HG02763 (cell line): ENCODE measurements around the gene ACOT2.
A peak's percentile ranks its signal among the peaks of the same experiment; 100 is the strongest.
"Not testable (repeated sequence)": the region's sequence is repeated elsewhere in the genome, so short reads cannot be mapped to it uniquely, and the experiment has no call there.

ENCODE experiments used
- ATAC-seq: cut with Tn5 transposase; IDR thresholded peaks from one replicate; pipeline ENCODE4 v1.9.1; 2021; ENCODE audit warnings: mild to moderate bottlenecking, moderate library complexity; ENCODE audit not compliant: unreplicated experiment

The ACOT2 gene

DNA sequence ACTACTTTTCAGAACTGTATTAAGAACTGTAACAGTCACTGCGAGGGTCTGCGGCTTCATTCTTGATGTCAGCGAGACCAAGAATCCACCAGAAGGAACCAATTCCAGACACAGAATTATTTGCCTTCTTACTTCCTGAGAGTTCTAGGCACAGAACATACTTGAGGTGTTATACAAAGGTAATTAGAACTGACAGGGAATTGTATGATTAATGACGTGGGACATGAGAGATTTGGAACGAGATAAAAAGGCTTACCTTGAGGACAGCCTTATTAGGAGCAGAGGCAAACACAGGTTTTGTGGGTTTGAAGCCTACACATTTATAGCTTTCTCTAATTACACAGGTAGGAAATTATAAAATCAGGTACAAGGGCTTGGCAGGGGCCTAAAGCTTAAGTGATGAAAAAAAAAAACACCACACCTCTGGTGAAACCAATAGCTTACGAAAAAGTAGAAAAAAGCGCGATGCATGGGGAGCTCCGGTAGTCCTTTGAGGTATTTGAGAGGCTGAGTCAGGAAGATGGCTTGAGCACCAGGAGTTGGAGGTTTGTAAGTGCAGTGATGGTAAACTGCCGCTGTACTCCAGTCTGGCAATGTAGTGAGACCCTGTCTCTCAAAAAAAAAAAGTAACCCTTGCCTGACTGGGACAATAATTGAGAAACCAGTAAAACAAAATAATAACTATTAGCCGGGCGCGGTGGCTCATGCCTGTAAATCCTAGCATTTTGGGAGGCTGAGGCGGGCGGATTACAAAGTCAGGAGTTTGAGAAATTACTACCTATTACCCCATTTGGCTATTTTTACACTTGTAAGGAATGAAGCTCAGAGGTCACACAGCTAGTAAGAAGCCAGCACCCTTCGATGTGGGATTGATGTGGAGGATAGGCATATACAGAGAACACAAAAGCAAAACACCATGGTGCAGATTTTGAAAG is 795 bp upstream of the ACOT2 start:
- ATAC-seq, result no peak

DNA sequence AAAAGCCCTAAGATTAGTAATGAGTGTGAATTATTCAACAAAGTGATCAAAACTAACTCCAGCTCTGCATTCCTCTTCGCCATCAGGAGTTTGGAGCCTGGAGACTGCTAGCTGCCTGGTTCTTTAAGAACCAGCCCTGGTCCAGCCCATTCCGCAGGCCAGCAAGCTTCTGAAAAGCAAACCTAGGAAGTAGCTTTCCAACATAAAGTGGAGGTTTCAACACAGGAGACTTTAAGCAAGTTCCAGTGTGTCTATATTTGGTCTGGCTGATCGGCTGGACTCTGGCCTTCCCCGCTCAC is 178 bp upstream of the ACOT2 start:
- ATAC-seq, result not testable (repeated sequence)

DNA sequence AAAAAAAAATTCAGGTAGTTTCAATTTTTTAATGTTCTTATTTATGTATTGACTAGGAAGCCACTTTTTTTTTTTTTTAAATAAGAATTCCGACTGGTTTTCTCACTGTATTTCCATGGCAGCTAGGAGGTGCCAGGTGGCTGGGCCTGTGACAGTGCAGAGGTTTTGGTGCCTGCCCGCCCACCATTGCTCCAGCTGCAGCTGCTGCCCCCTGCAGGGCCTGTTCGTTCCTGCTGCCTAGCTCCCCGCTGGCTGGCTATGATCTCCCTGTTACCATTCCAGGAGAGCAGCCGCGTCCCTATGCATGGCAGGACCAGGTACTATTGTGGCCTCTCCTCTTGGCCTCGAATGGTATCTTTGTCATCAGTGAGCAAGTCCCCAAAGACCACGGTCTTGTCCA is 1.9 kb downstream of the ACOT2 start:
- not testable (repeated sequence) for ATAC-seq

DNA sequence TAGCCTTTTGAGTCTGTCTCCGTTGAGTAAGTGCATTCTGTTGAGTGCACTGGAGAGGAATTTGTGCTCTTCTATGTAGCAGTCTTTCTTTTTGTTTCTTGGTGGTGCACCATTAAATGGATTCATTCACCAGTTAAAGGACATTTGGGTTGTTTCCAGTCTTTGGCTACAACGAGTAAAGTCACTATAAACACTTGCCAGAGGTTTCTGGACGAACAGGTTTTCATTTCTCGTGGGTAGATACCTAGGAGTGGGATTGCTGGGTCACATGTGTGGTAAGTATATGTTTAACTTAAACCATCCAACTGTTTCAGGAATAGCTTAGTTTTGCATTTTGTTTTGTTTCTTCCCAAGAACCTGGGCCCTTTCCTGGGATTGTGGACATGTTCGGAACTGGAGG is 4.0 kb downstream of the ACOT2 start:
- not testable (repeated sequence) for ATAC-seq

DNA sequence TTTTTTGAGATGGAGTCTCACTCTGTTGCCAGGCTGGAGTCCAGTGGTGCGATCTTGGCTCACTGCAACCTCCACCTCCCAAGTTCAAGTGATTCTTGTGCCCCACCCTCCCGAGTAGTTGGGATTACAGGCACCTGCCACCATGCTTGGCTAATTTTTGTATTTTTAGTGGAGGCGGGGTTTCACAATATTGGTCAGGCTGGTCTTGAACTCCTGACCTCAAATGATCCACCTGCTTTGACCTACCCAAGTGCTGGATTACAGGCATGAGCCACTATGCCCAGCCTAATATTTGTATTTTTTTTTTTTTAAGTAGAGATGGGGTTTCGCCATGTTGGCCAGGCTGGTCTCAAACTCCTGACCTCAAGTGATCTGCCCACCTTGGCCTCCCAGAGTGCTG is 4.7 kb downstream of the ACOT2 start:
- not testable (repeated sequence) for ATAC-seq

DNA sequence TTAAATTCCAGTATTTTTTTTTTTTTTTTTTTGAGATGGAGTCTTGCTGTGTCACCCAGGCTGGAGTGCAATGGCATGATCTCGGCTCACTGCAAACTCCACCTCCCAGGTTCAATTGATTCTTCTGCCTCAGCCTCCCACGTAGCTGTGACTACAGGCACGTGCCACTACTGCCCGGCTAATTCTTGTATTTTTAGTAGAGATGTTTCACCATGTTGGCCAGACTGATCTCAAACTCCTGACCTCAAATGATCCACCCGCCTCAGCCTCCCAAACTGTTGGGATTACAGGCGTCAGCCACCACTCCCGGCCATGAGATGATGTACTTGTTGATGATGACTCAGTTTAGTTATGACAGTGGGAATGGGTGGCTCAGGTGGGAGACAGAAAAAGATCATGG is 5.2 kb downstream of the ACOT2 start:
- not testable (repeated sequence) for ATAC-seq

DNA sequence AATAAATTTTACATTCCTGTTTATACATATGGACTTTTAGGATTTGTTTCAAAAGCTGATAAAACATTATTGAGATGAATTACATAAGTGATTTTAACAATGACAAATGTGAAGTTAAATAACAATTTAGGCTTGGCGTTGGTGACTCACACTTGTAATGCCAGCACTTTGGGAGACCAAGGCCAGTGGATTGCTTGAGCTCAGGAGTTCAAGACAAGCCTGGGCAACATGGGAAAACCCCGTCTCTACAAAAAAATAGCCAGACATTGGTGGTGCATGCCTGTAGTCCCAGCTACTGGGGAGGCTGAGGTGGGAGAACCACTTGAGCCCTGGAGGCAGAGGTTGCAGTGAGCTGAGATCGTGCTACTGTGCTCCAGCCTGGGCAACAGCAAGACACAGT is 7.4 kb downstream of the ACOT2 start:
- ATAC-seq, result no peak

DNA sequence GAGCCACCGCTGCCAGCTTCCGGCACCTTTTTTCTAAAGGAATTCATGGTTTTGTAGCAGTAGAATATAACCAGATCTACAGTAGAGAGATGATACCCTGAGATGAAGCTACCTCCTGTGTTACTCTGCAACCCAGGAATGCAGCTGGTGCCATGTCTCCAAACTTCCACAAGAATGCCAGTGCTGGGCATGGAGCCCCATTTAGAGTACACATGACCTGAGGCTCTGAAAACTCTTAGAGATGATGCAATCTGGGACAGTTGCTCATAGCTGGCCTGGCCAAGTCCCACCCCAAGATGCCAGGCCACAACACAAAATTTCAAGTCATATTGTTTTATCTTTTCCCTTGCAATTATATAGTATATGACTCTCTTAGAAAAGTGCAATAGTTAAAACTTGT is 8.2 kb downstream of the ACOT2 start:
- not testable (repeated sequence) for ATAC-seq

DNA sequence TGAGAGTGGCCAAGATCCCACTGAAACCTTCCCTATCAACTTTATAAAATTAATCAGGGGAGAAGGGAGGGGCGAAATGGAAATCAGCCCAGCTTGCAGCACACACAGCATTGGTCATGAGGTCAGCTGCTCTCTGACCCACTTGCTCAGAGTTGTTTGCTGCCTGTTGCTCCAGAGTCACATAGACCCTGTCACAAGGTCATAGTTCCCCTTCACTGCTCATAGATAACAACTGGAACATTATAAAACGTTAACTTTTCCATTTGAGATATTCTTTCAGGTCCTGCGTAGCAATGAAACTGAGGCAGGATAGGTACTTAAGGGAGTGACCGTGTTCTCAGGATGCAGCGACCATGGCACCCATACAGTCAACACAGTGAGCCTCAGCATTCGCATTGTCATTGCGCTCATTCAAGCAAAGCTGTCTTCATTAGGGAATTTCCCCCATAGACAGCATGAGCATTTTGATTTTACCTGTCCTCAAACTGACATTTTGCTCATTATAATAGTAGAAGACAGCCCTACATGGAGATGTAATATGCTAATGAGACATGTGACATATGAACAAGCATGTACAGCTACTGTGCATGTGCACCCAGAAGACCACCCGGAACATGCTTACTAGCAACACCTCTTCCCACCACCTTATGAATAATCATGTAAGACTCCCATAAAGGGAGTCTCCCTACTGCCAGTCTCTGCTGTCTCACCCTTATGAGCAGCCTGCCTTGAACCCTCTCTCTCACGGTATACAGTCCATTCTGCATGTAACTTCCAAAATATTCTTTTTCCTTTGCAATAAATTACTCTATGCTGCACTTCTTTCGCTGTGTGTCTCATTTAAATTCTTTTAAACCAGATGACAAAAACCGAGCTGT is 13.3 kb downstream of the ACOT2 start:
- not testable (repeated sequence) for ATAC-seq

DNA sequence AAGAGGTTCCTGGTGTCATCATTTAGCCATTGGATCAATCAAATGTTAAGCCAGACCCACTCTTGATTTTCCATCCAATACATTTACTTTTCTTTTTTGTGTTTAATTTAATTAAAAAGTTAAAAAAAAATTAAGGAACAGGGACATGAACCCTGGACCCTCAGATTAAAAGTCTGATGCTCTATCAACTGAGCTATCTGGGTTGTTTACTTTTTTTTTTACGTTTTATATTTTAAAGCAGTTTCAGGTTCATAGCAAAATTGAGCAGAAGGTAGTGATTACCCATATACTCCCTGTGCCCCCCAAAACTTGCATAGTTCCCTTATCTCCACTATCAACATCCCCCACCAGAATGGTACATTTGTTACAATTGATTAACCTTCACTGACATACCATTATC is 19.7 kb downstream of the ACOT2 start:
- no peak for ATAC-seq

DNA sequence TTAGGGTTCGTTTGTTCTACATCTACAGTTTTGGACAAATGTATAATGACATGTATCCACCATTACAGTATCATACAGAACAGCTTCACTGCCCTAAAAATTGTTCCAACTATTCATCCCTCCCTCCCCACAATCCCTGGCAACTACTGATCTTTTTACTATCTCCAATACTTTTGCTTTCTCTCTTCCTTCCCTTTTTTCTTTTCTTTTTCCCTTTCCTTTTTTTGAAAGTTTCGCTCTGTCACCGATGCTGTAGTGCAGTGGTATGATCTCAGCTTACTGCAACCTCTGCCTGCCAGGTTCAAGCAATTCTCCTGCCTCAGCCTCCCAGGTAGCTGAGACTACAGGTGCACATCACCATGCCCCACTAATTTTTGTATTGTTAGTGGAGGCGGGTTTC is 20.1 kb downstream of the ACOT2 start:
- no peak for ATAC-seq

DNA sequence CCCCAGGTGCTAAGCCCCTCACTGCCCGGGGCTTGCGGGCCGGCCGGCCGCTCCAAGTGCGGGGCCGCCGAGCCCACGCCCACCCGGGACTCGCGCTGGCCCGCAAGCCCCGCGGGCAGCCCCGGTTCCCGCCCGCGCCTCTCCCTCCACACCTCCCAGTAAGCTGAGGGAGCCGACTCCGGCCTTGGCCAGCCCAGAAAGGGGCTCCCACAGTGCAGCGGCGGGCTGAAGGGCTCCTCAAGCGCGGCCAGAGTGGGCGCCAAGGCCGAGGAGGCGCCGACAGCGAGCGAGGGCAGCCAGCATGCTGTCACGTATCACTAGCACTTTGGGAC is 21.6 kb downstream of the ACOT2 start:
- ATAC-seq, result not testable (repeated sequence)

DNA sequence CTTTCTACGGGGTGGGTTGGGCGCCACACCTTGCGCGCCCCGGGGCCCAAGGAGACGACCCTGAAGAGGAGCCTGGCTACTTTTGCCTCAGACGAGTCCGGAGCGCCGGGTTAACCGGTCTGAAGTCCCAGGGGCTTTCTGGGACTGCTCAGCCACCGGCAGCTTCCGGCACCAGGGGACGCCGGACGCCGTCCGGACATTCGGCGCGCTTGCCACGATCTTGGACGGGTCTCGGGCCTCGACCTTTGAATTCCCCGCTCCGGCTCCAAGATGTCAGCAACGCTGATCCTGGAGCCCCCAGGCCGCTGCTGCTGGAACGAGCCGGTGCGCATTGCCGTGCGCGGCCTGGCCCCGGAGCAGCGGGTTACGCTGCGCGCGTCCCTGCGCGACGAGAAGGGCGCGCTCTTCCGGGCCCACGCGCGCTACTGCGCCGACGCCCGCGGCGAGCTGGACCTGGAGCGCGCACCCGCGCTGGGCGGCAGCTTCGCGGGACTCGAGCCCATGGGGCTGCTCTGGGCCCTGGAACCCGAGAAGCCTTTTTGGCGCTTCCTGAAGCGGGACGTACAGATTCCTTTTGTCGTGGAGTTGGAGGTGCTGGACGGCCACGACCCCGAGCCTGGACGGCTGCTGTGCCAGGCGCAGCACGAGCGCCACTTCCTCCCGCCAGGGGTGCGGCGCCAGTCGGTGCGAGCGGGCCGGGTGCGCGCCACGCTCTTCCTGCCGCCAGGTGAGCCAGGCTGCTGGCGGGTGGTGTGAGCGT is 22.9 kb downstream of the ACOT2 start, which contains the start of gene ACOT4:
ACOT4 (plus strand) TSS at position 184 of the 760 bp plus-strand sequence; CDS start at position 271, 87 bp downstream.
- ATAC-seq, result peak; percentile 50

DNA sequence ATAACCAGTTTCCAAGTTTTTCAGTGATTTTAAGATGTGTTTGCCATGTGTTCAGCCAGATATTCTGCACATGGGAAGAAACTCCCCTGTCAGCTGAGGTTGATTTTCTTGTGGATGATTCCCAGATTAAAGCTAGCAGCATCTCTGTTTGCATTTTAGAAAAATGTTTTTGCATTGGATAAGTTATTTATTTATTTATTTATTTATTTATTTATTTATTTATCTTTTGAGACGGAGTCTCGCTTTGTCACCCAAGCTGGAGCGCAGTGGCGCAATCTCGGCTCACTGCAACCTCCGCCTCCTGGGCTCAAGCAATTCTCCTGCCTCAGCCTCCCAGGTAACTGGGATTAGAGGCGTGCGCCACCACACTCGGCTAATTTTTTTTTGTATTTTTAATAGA is 25.5 kb downstream of the ACOT2 start:
- ATAC-seq, result no peak

DNA sequence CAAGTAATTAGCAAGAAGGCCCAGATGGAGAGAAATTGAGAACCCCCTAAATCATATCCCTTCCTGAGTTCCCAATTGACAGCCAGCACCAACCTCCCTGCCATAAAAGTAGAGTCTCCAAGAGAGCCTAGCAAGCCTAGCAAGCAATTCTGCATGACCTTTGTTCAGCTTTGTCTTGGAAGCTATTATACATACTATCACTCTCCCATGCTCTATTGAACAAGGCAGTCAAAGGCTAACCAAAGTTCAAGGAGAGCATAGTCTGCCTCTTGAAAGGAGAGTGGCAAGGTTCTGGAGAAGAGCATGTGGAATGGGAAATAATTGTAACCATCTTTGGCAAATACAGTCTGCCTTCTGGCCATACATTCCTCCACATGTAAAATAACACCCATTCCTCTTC is 30.5 kb downstream of the ACOT2 start:
- ATAC-seq, result no peak

DNA sequence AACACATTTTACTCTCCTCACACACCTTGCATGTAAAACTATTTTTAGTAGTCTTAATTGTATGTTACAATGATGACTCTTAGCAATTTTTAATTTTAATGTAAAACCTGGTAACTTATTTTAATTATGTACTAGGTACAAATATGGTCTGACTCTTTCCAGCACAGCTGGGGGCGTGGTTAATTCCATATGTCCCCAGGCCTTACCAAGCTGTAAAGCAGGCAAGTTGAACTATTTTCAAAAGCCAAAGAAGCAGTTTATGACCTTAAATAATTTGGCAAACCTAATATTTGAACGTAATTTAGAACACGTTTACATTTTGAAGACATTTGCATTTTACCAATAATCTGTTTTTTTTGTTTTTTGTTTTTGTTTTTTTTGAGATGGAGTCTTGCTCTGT is 34.0 kb downstream of the ACOT2 start:
- ATAC-seq, result no peak

DNA sequence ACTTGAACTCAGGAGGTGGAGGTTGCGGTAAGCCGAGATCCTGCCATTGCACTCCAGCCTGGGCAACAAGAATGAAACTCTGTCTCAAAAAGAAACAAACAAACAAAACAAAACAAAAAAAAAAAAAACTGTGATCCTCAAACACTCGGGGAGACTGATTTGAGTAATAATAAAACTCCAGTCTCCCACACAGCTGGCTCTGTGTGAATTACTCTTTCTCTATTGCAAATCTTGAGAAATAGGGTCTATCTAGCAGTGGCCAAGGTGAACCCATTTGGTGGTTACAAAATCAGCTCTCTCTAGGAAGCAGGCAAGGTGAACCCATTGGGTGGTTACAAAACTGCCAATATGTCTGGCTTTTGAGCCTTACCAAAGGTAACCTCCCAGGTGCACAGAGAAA is 37.3 kb downstream of the ACOT2 start:
- no peak for ATAC-seq

DNA sequence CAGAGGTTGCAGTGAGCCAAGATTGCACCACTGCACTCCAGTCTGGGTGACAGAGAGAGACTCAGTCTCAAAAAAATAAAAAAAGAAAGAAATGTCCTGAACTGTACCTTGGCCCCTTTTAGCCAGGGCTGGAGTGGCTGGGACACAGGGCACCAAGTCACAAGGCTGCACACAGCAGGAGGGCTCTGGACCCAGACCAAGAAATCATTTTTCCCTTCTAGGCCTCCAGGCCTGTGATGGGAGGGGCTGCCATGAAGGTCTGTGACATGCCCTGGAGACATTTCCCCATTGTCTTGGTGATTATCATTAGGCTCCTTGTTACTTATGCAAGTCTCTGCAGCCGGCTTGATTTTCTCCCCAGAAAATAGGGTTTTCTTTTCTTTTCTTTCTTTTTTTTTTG is 38.2 kb downstream of the ACOT2 start:
- ATAC-seq, result no peak

DNA sequence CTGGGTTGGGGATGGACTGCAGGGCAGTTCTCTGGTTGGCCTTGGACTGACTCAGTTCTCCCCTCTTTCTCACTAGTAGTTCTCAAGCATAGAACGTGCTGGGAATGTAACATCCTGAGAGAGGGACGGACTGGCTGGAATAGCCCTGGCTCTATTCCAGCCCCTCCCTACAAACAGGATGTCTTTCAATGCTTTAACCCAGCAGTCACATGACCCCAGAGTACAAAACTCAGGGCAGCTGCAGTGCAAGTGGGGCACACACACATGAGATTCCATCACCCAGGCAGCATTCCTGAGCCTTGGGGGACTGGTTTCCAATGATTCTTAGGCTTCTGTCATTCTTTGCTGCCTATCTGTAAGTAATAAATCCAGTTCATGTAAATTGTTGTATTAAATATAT is 41.7 kb downstream of the ACOT2 start:
- ATAC-seq, result no peak

DNA sequence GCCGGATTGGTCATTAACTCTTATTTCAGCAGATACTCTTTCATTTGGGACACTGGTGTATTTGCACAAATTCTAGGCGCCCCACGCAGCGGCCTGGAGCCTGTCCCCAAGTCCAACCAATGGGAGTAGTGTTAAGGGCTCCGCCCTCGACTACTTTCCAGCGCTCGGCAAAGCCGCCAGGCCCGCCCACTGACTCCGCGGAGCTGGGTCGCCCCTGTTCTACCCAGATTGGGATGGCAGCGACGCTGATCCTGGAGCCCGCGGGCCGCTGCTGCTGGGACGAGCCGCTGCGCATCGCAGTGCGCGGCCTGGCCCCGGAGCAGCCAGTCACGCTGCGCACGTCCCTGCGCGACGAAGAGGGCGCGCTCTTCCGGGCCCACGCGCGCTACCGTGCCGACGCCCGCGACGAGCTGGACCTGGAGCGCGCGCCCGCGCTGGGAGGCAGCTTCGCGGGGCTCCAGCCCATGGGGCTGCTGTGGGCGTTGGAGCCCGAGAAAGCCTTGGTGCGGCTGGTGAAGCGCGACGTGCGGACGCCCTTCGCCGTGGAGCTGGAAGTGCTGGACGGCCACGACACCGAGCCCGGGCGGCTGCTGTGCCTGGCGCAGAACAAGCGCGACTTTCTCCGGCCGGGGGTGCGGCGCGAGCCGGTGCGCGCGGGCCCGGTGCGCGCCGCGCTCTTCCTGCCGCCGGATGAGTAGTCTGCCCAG is 43.5 kb downstream of the ACOT2 start, which contains the start of gene ACOT6:
ACOT6 (plus strand) TSS at position 179 of the 707 bp plus-strand sequence; CDS start at position 234, 55 bp downstream.
- ATAC-seq, result peak; percentile 71

DNA sequence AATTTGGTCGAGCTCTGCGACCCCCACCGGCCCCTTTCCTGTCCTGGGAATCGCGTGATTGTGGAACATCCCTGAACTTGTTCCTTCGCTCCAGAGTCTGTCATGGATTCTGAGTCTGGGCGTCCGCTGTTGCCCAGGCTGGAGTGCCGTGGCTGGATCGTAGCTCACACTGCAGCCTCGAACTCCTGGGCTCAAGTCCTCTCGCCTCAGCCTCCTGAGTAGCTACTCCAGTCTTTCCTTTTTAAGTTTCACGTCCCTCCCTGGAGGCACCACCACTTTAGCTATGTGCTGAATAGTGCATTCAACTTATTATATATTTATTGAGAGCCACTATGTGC is 44.0 kb downstream of the ACOT2 start:
- ATAC-seq, result no peak
